Right atrium auricular region (tissue), 2 donors: Measurements from ENCODE around the gene CRACDL. TPM values are rescaled to one million over a fixed set of nuclear protein-coding genes. Genes with fewer than 3 reads are reported as not detected.
A peak's percentile ranks its signal among the peaks of the same experiment; 100 is the strongest.

ENCODE experiments used
- DNase-seq: peaks from one replicate; pipeline ENCODE4 v3.0.0-alpha.2; 2019; ENCODE audit warnings: low spot score
- H3K27ac ChIP-seq, 2 donors: fragments of 200-600 bp; sonication (generic); 1 replicate in 1 of 2; 2 replicates in 1 of 2; pipeline ENCODE4 v1.5.1; 2016 to 2019
- H3K27me3 ChIP-seq, 2 donors: fragments of 200-600 bp; sonication (generic); one replicate each; pipeline versions ENCODE4 v1.5.1 to v1.6.0; 2017 to 2019
- H3K36me3 ChIP-seq: fragments of 200-600 bp; sonication (generic); one replicate; pipeline ENCODE4 v1.5.1; 2016
- H3K4me1 ChIP-seq, 2 donors: fragments of 200-600 bp; sonication (generic); one replicate each; pipeline versions ENCODE4 v1.5.1 to v1.6.0; 2017 to 2019
- H3K4me3 ChIP-seq, 2 donors: fragments of 200-600 bp; sonication (generic); 1 replicate in 1 of 2; 2 replicates in 1 of 2; pipeline ENCODE4 v1.5.1; 2017 to 2019; ENCODE audit warnings: mild to moderate bottlenecking in 1 of 2, moderate library complexity in 1 of 2
- H3K9me3 ChIP-seq, 2 donors: fragments of 200-600 bp; sonication (generic); one replicate each; pipeline ENCODE4 v1.5.1; 2019
- total RNA-seq, 2 donors: library from RNA; depleted of rRNA; stranded (reverse); fragments of >200 nt; gene quantifications; one replicate each; pipeline ENCODE4 v1.1.0, GENCODE V29; 2016
- TF ChIP-seq, protein P1 (sequence below), 2 donors: fragments of 200-600 bp; sonication (generic); IDR thresholded peaks; one replicate each; pipeline ENCODE4 v1.5.1; 2019; ENCODE audit warnings: antibody characterized with exemption in 2 of 2

CRACDL gene
- total RNA-seq, 2 donors from 2014 or later = 5.3 to 7.4 TPM

DNA sequence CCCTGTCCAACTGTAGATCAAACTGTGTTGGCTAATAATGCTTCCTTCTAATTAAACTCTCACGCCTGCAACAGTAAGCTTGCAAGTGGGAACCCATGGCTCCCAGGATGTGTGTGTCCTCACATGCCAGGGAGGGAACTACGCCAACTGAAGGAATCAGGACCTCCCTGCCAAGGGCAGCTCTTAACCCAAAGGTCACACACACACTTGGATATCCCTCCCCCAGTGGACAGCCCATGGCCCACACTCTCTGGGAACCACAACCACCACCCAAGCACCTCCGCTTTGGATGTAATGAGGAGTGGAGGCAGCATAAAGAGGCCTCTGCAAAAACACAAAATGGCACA is 102.1 kb downstream of the CRACDL start:
- Histone ChIP-seq H3K9me3 (no peaks in the 10 kb centered on the region), H3K36me3 (no peaks in the 10 kb centered on the region), H3K4me1 (peaks cover 0 to 16% of the 10 kb centered on the region in 2 donors), H3K4me3 (no peak overlapping the region), H3K27ac (peak overlapping the region in 1 of 2 donors; percentile 40), H3K27me3 (no peaks in the 10 kb centered on the region)
- no peak for DNase-seq
- TF ChIP-seq, protein P1, sequence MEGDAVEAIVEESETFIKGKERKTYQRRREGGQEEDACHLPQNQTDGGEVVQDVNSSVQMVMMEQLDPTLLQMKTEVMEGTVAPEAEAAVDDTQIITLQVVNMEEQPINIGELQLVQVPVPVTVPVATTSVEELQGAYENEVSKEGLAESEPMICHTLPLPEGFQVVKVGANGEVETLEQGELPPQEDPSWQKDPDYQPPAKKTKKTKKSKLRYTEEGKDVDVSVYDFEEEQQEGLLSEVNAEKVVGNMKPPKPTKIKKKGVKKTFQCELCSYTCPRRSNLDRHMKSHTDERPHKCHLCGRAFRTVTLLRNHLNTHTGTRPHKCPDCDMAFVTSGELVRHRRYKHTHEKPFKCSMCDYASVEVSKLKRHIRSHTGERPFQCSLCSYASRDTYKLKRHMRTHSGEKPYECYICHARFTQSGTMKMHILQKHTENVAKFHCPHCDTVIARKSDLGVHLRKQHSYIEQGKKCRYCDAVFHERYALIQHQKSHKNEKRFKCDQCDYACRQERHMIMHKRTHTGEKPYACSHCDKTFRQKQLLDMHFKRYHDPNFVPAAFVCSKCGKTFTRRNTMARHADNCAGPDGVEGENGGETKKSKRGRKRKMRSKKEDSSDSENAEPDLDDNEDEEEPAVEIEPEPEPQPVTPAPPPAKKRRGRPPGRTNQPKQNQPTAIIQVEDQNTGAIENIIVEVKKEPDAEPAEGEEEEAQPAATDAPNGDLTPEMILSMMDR (IDR thresholded peaks at IDR 0.05) = no peak

DNA sequence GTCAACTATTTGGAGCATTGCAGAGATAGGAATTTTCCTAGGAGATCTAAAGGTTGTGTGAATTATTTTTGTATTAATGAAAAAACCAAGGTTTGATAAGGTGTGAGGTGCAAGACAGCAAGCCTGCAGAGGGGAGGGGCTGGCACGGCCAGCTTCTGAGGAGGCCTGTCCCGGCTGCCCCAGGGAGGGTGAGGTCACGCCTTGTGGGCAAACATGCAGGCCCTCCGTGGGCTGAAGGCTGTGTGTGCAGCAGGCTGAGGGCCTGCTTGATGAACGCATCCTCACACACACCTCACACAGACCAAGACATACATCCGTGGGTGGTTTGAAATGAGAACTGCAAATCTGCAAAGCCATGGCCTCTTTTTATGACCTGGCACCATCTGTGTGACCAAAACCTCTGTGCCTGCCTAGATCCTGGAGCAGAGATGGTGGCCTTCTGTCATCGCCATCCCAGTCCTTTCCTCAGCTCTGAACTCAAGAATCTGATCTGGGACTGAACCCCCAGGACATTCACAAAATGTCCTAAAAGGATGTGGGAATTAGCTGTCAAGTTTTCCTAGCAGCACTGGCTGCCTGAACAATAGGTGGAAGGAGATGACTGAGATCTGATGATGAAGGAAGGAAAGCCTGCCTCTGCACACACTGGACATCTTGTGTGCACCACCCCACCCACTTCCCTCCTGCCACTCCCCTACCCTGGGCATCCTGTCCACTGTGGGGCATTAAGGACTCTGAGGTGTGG is 102.7 kb downstream of the CRACDL start:
- no peak for DNase-seq
- Histone ChIP-seq H3K36me3 (no peaks in the 10 kb centered on the region), H3K9me3 (no peaks in the 10 kb centered on the region), H3K27ac (peak overlapping the region; percentile 51 to 58), H3K27me3 (no peaks in the 10 kb centered on the region), H3K4me1 (peaks cover 0 to 16% of the 10 kb centered on the region in 2 donors), H3K4me3 (no peak overlapping the region)
- TF ChIP-seq, protein P1 (IDR thresholded peaks at IDR 0.05) = no peak

DNA sequence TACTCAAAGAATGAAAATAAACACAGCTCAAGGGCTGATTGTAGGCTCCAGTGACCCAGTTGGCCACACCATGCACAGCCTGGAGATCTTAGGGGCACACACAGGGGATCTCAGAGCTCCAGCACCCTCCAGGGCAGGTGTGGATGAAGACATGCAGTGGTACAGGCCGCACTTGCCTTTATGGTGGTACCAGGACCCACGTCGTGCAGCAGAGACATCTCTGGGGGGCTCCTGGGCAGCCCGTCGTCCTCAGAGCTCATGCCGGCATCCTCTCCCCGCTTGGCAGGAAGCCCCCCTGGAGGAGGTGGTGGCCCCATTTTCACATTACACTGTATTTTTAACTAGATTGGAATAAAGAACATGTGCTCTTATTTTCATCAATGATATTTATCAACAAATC is 103.9 kb downstream of the CRACDL start:
- no peaks in the 10 kb centered on the region for H3K9me3 ChIP-seq
- peak overlapping the region in 1 of 2 donors; percentile 58 for H3K27ac ChIP-seq
- no peak for DNase-seq
- TF ChIP-seq, protein P1 (IDR thresholded peaks at IDR 0.05) = no peak
- no peak overlapping the region for H3K4me3 ChIP-seq
- no peaks in the 10 kb centered on the region for H3K27me3 ChIP-seq
- no peaks in the 10 kb centered on the region for H3K36me3 ChIP-seq
- peaks cover 0 to 16% of the 10 kb centered on the region in 2 donors for H3K4me1 ChIP-seq

DNA sequence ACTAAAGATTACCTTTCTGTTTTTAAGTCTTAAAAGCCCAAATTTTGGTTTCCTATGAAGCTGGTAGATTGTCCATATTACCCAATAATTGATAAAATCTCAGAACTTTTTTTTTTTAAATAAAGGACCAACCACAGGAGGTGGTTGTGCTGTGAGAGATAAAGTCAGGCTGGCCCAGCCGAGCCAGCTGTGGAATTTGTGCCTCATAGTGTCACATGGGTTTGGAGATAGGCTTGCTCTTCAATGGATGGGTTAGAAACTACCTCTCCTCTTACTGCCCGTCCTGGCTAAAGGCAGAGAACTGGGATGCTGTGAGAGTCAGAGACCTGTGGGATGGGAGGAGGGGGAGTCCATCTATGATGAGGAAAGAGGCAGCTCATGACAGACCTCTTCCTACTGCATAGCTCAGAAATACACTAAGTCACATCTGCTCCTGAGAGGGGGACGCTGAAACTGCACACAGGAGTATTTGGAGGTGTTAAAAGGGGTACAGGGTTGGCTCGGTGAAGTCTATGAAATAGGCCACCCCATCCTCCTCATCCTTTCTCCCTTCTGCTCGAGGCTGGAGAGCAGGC is 105.4 kb downstream of the CRACDL start:
- H3K36me3 ChIP-seq = no peaks in the 10 kb centered on the region
- H3K27me3 ChIP-seq = no peaks in the 10 kb centered on the region
- no peak overlapping the region for H3K4me3 ChIP-seq
- DNase-seq = no peak
- no peaks in the 10 kb centered on the region for H3K9me3 ChIP-seq
- H3K4me1 ChIP-seq = peaks cover 0 to 16% of the 10 kb centered on the region in 2 donors
- H3K27ac ChIP-seq = no peak overlapping the region
- TF ChIP-seq, protein P1 (IDR thresholded peaks at IDR 0.05) = no peak

DNA sequence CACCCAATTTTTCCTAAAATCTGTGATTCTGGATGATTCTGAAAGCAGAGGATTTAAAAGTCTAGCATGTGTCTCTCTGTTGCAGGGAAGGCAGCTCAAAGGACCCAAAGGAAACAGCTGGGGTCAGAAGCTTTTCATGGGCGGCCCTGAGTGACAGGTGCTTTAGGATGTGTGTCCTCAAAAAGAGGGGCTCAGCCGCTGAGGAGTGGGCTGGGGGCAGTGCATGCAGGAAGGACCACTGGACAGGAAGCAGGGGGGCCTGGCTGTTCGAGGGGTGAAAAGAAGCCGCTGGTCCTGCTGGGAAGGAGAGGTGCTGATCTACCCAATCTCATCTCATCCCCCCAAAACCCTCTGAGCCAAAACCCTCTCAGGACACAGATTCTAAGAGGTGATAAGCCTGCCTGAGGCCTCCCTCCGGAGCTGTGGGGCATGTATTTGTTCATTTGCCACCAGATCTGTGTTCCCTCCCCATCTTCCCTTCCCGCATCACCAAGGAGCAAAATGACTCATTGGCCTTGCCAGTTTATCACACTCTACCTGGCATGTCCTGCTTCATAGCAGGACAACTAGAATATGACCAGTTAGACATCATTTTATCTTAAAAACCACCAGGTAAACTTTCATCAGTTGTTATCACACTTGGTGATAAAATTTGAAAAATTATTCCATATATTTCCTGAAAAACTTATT is 106.3 kb downstream of the CRACDL start:
- peaks cover 0 to 25% of the 10 kb centered on the region in 2 donors for H3K4me1 ChIP-seq
- no peak overlapping the region for H3K4me3 ChIP-seq
- TF ChIP-seq, protein P1 (IDR thresholded peaks at IDR 0.05) = no peak
- H3K27me3 ChIP-seq = no peaks in the 10 kb centered on the region
- no peak for DNase-seq
- H3K27ac ChIP-seq = no peak overlapping the region
- no peaks in the 10 kb centered on the region for H3K9me3 ChIP-seq
- H3K36me3 ChIP-seq = no peaks in the 10 kb centered on the region
